Mesendoderm (in vitro differentiated cells): ENCODE measurements around the gene MERTK.
"Not testable (repeated sequence)": the region's sequence is repeated elsewhere in the genome, so short reads cannot be mapped to it uniquely, and the experiment has no call there.

Experiments used
- DNase-seq: peaks from one replicate; pipeline ENCODE4 v3.0.0; 2013
- H2AK5ac ChIP-seq: 2 replicates; pipeline ENCODE4 v1.6.1; 2013; ENCODE audit warnings: low read length, inconsistent platforms
- H2BK120ac ChIP-seq: 2 replicates; pipeline ENCODE4 v1.6.1; 2013; ENCODE audit warnings: low read depth, mild to moderate bottlenecking, low read length, moderate library complexity, mixed read lengths
- H2BK15ac ChIP-seq: replicated peaks from 2 replicates; pipeline ENCODE4 v1.6.1; 2013; ENCODE audit warnings: low read depth, mild to moderate bottlenecking, moderate library complexity
- H2BK5ac ChIP-seq: 2 replicates; pipeline ENCODE4 v1.6.1; 2013; ENCODE audit warnings: low read length, inconsistent platforms
- H3K18ac ChIP-seq: 2 replicates; pipeline ENCODE4 v1.6.1; 2013; ENCODE audit warnings: mild to moderate bottlenecking, low read length, mixed read lengths
- H3K23ac ChIP-seq: one replicate; pipeline ENCODE4 v1.6.1; 2013; ENCODE audit warnings: low read length
- H3K27ac ChIP-seq: 2 replicates; pipeline ENCODE4 v1.5.1; 2013; ENCODE audit warnings: low read depth, mild to moderate bottlenecking, inconsistent platforms, low read length, moderate library complexity
- H3K27me3 ChIP-seq: 2 replicates; pipeline ENCODE4 v1.6.1; 2013; ENCODE audit warnings: low read length, control low read depth, mild to moderate bottlenecking, inconsistent platforms; ENCODE audit not compliant: insufficient read depth, poor library complexity
- H3K36me3 ChIP-seq: 2 replicates; pipeline ENCODE4 v1.6.1; 2013; ENCODE audit warnings: low read length, inconsistent platforms; ENCODE audit not compliant: control insufficient read depth, insufficient read depth
- H3K4ac ChIP-seq: one replicate; pipeline ENCODE4 v1.6.1; 2013; ENCODE audit warnings: low read depth, mild to moderate bottlenecking, low read length, moderate library complexity
- H3K4me1 ChIP-seq: 2 replicates; pipeline ENCODE4 v1.6.1; 2013; ENCODE audit warnings: low read depth, low read length, inconsistent platforms; ENCODE audit not compliant: control insufficient read depth
- H3K4me2 ChIP-seq: 2 replicates; pipeline ENCODE4 v1.6.1; 2013; ENCODE audit warnings: low read length
- H3K4me3 ChIP-seq: 2 replicates; pipeline ENCODE4 v1.5.1; 2013; ENCODE audit warnings: mild to moderate bottlenecking, low read length
- H3K56ac ChIP-seq: one replicate; pipeline ENCODE4 v1.6.1; 2013; ENCODE audit warnings: low read length
- H3K79me1 ChIP-seq: 2 replicates; pipeline ENCODE4 v1.6.1; 2013; ENCODE audit warnings: low read length, inconsistent platforms
- H3K79me2 ChIP-seq: 2 replicates; pipeline ENCODE4 v1.6.1; 2013; ENCODE audit warnings: mild to moderate bottlenecking, low read length; ENCODE audit not compliant: control insufficient read depth, insufficient read depth
- H3K9ac ChIP-seq: 2 replicates; pipeline ENCODE4 v1.6.1; 2013; ENCODE audit warnings: low read length, inconsistent platforms
- H4K5ac ChIP-seq: one replicate; pipeline ENCODE4 v1.6.1; 2013; ENCODE audit warnings: low read length
- H4K8ac ChIP-seq: one replicate; pipeline ENCODE4 v1.6.1; 2013; ENCODE audit warnings: low read depth, mild to moderate bottlenecking, control low read depth, low read length, moderate library complexity
- WGBS: extraction: QIAGEN DNeasy Blood & Tissue Kit; methylation state at CpG from one replicate; pipeline ENCODE4 v1.1.7; 2013; ENCODE audit warnings: low lambda C conversion rate, missing lambda C conversion rate; ENCODE audit not compliant: insufficient coverage; ENCODE audit errors: extremely low coverage; 5-methylcytosine and 5-hydroxymethylcytosine counted together

MERTK gene

GRCh38 chr2:111930409-111930808, 32.0 kb downstream of the MERTK start:
- Histone ChIP-seq H3K9ac (no peak overlapping the region), H3K27ac (no peak overlapping the region)
- no CpG with 5 or more reads among the region's 6 CpGs for WGBS

GRCh38 chr2:111930875-111931274, 32.5 kb downstream of the MERTK start:
- no peak overlapping the region for H4K8ac ChIP-seq
- no peaks in the 10 kb centered on the region for H3K27me3 ChIP-seq
- no peak overlapping the region for H2BK15ac ChIP-seq
- no peak for DNase-seq
- H3K9ac ChIP-seq, result no peak overlapping the region
- H3K18ac ChIP-seq, result no peak overlapping the region
- H3K79me1 ChIP-seq, result peaks cover 4% of the 10 kb centered on the region
- H3K36me3 ChIP-seq, result peaks cover 6% of the 10 kb centered on the region
- WGBS, result no CpG with 5 or more reads among the region's 2 CpGs
- H3K56ac ChIP-seq, result no peak overlapping the region
- no peak overlapping the region for H3K4me3 ChIP-seq
- H3K4ac ChIP-seq, result no peak overlapping the region
- H3K4me1 ChIP-seq, result no peaks in the 10 kb centered on the region
- no peak overlapping the region for H2AK5ac ChIP-seq
- H4K5ac ChIP-seq, result no peak overlapping the region
- H3K27ac ChIP-seq, result no peak overlapping the region
- H2BK5ac ChIP-seq, result no peak overlapping the region
- no peaks in the 10 kb centered on the region for H3K79me2 ChIP-seq
- no peak overlapping the region for H2BK120ac ChIP-seq
- no peak overlapping the region for H3K23ac ChIP-seq
- no peak overlapping the region for H3K4me2 ChIP-seq

More at GRCh38 chr2:111930409-111930808, 32.0 kb downstream of the MERTK start:
- no peak overlapping the region for H3K23ac ChIP-seq
- H3K4me2 ChIP-seq, result no peak overlapping the region
- H3K18ac ChIP-seq, result no peak overlapping the region
- H3K36me3 ChIP-seq, result peaks cover 6% of the 10 kb centered on the region
- no peak overlapping the region for H4K8ac ChIP-seq
- no peak overlapping the region for H2BK15ac ChIP-seq
- H3K27me3 ChIP-seq, result no peaks in the 10 kb centered on the region
- no peak overlapping the region for H2BK5ac ChIP-seq
- H3K4me1 ChIP-seq, result no peaks in the 10 kb centered on the region
- H2AK5ac ChIP-seq, result no peak overlapping the region
- no peak overlapping the region for H4K5ac ChIP-seq
- H3K4me3 ChIP-seq, result no peak overlapping the region
- H3K79me1 ChIP-seq, result peaks cover 4% of the 10 kb centered on the region
- H3K79me2 ChIP-seq, result no peaks in the 10 kb centered on the region
- H3K56ac ChIP-seq, result no peak overlapping the region
- H2BK120ac ChIP-seq, result no peak overlapping the region
- no peak overlapping the region for H3K4ac ChIP-seq
- DNase-seq, result no peak

GRCh38 chr2:111932841-111933291, 34.5 kb downstream of the MERTK start:
- Histone ChIP-seq H2BK15ac (no peak overlapping the region), H3K9ac (no peak overlapping the region), H3K27ac (no peak overlapping the region), H4K5ac (no peak overlapping the region), H4K8ac (no peak overlapping the region), H3K4me2 (no peak overlapping the region), H3K18ac (no peak overlapping the region), H3K27me3 (no peaks in the 10 kb centered on the region), H3K36me3 (peaks cover 6% of the 10 kb centered on the region), H3K23ac (no peak overlapping the region), H3K79me1 (peaks cover 4% of the 10 kb centered on the region), H3K56ac (no peak overlapping the region), H2AK5ac (no peak overlapping the region), H3K4ac (no peak overlapping the region), H3K4me1 (no peaks in the 10 kb centered on the region), H3K79me2 (no peaks in the 10 kb centered on the region), H3K4me3 (no peak overlapping the region), H2BK120ac (no peak overlapping the region), H2BK5ac (no peak overlapping the region)
- WGBS, result no CpG with 5 or more reads among the region's 4 CpGs
- DNase-seq, result no peak

DNA sequence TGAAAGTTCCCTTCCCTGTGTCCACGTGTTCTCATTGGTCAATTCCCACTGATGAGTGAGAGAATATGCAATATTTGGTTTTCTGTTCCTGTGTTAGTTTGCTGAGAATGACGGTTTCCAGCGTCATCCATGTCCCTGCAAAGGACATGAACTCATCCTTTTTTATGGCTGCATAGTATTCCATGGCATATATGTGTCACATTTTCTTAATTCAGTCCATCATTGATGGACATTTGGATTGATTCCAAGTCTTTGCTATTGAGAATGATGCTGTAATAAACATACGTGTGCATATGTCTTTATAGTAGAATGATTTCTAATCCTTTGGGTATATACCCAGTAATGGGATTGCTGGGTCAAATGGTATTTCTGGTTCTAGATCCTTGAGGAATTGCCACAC, 35.5 kb downstream of the MERTK start:
- H3K18ac ChIP-seq, DNase-seq, H3K27me3 ChIP-seq, H2BK120ac ChIP-seq, H3K4me1 ChIP-seq, H3K36me3 ChIP-seq, H2AK5ac ChIP-seq, H2BK15ac ChIP-seq, H3K56ac ChIP-seq, H3K4ac ChIP-seq, H3K4me2 ChIP-seq, H3K9ac ChIP-seq, H2BK5ac ChIP-seq, H4K8ac ChIP-seq, H4K5ac ChIP-seq, H3K79me1 ChIP-seq, H3K79me2 ChIP-seq, H3K4me3 ChIP-seq, H3K27ac ChIP-seq, H3K23ac ChIP-seq: not testable (repeated sequence)
- WGBS, result no CpG with 5 or more reads among the region's 4 CpGs

- no peak overlapping the region for H4K8ac ChIP-seq
- no peak overlapping the region for H3K18ac ChIP-seq
- H3K9ac ChIP-seq, result no peak overlapping the region
- H3K4ac ChIP-seq, result no peak overlapping the region
- H3K79me1 ChIP-seq, result peaks cover 4% of the 10 kb centered on the region
- H3K4me3 ChIP-seq, result no peak overlapping the region
- no peak overlapping the region for H3K23ac ChIP-seq
- H2BK120ac ChIP-seq, result no peak overlapping the region
- H2BK15ac ChIP-seq, result no peak overlapping the region
- H2BK5ac ChIP-seq, result no peak overlapping the region
- no peaks in the 10 kb centered on the region for H3K36me3 ChIP-seq
- H3K56ac ChIP-seq, result no peak overlapping the region
- no peak for DNase-seq
- no peak overlapping the region for H3K4me2 ChIP-seq
- H4K5ac ChIP-seq, result no peak overlapping the region
- no peaks in the 10 kb centered on the region for H3K27me3 ChIP-seq
- H2AK5ac ChIP-seq, result no peak overlapping the region
- H3K4me1 ChIP-seq, result no peaks in the 10 kb centered on the region
- H3K79me2 ChIP-seq, result no peaks in the 10 kb centered on the region
- no CpG with 5 or more reads among the region's 5 CpGs for WGBS
- H3K27ac ChIP-seq, result no peak overlapping the region
Measured at GRCh38 chr2:111936881-111937280, 38.5 kb downstream of the MERTK start.

GRCh38 chr2:111938392-111938791, 40.0 kb downstream of the MERTK start:
- no peak for DNase-seq
- Histone ChIP-seq H3K18ac (no peak overlapping the region), H2AK5ac (no peak overlapping the region), H3K79me2 (no peaks in the 10 kb centered on the region), H4K5ac (no peak overlapping the region), H3K56ac (no peak overlapping the region), H3K4me1 (no peaks in the 10 kb centered on the region), H4K8ac (no peak overlapping the region), H3K27me3 (no peaks in the 10 kb centered on the region), H3K4me3 (no peak overlapping the region), H3K23ac (peak overlapping the region; percentile 45), H3K9ac (no peak overlapping the region), H2BK15ac (no peak overlapping the region), H2BK5ac (no peak overlapping the region), H3K4me2 (no peak overlapping the region), H3K79me1 (peaks cover 5% of the 10 kb centered on the region), H3K36me3 (no peaks in the 10 kb centered on the region), H3K4ac (no peak overlapping the region), H3K27ac (no peak overlapping the region), H2BK120ac (no peak overlapping the region)
